Activated CD4-positive, alpha-beta T cell treated with anti-CD3 and anti-CD28 coated beads, Interleukin-2, amount 10 ng/mL, durations not matched to agents 24 days and 14 days (primary cell): ENCODE measurements around the gene KRTAP5-4. TPM values are rescaled to one million over a fixed set of nuclear protein-coding genes. Genes with fewer than 3 reads are reported as not detected.

ENCODE experiments used
- DNase-seq: peaks from one replicate; pipeline ENCODE4 v3.0.0; 2022
- H3K27ac Mint-ChIP-seq: one replicate; pipeline ENCODE4 v1.8.0; 2022; ENCODE audit warnings: mild to moderate bottlenecking, mixed read lengths
- H3K27me3 Mint-ChIP-seq: one replicate; pipeline ENCODE4 v1.8.0; 2022; ENCODE audit warnings: mixed read lengths
- H3K36me3 Mint-ChIP-seq: one replicate; pipeline ENCODE4 v1.8.0; 2022; ENCODE audit warnings: low read depth, mild to moderate bottlenecking, mixed read lengths
- H3K4me1 Mint-ChIP-seq: one replicate; pipeline ENCODE4 v1.8.0; 2021; ENCODE audit warnings: mixed read lengths
- H3K4me3 Mint-ChIP-seq: one replicate; pipeline ENCODE4 v1.8.0; 2022; ENCODE audit warnings: mild to moderate bottlenecking, moderate library complexity, mixed read lengths
- H3K9me3 Mint-ChIP-seq: one replicate; pipeline ENCODE4 v1.8.0; 2021; ENCODE audit warnings: mixed read lengths
- intact Hi-C: fragments of 100-400 bp; cut with micrococcal nuclease; formaldehyde crosslinking; loops from one replicate; pipeline ENCODE4 v1.15.1; 2023
- total RNA-seq: library from RNA; stranded (reverse); gene quantifications from 2 replicates; pipeline ENCODE4 v1.2.3, GENCODE V29; 2022

Gene KRTAP5-4
- total RNA-seq, 1 donor from 2014 or later, result not detected

DNA sequence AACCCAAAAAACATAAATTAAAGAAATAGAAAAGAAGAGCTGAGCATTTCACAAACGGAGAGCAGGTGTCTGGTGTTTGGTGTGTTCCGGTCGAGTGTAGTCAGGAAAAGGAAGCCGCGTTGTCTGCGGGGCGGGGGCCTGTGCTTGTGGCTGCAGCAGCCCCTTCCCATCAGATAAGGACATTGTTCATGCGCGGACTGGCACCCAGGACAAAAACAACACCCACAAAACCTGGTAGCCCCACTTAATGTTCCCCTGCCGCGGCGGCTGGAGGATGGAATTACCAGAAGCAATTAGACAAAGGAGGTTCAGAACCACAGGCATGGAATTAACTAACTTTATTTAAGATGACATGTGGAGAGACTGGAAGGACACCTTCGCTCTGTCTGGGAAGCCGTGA, 37.6 kb upstream of the KRTAP5-4 start:
- H3K27ac Mint-ChIP-seq, result no peak overlapping the region
- H3K9me3 Mint-ChIP-seq, result no peaks in the 10 kb centered on the region
- DNase-seq, result no peak
- peaks cover 23% of the 10 kb centered on the region for H3K27me3 Mint-ChIP-seq
- H3K4me1 Mint-ChIP-seq, result no peaks in the 10 kb centered on the region
- H3K4me3 Mint-ChIP-seq, result no peak overlapping the region
- no peaks in the 10 kb centered on the region for H3K36me3 Mint-ChIP-seq
- intact Hi-C loops, result no loop called here

DNA sequence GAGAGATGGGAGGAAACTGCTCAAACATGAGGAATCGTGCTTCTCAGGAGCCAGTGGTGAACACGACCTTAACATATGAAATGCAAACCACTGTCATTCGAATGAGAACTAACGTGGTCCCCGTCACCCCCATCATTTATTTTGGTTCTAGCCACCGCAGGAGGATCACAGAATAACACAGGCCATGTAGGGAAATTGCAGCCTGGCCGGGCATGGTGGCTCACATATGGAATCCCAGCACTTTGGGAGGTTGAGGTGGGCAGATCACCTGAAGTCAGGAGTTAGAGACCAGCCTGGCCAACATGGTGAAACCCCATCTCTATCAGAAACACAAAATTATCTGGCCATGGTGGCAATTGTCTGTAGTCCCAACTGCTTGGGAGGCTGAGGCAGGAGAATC, 34.7 kb upstream of the KRTAP5-4 start:
- no peaks in the 10 kb centered on the region for H3K4me1 Mint-ChIP-seq
- intact Hi-C loops, result no loop called here
- DNase-seq, result no peak
- no peak overlapping the region for H3K27ac Mint-ChIP-seq
- no peaks in the 10 kb centered on the region for H3K9me3 Mint-ChIP-seq
- no peak overlapping the region for H3K4me3 Mint-ChIP-seq
- no peaks in the 10 kb centered on the region for H3K36me3 Mint-ChIP-seq
- peaks cover 25% of the 10 kb centered on the region for H3K27me3 Mint-ChIP-seq

DNA sequence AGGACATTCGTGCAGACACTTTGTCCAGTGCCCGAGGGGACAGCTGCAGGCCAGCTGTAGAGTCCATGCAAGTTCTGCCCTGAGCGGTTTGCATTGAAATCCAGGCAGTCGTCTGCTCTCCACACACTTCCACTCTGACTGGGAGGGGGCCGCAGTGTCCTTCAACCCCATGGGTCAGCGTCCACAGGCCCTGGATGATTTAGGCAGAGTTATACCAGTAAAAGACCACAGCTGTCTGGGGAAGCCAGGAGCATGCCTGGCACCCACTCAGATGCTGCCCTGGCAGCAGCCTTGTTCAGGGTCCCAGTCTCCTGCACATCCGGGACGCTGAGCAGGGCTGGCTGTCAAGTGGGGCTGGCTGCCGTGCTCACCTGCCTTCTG, 34.1 kb upstream of the KRTAP5-4 start:
- H3K36me3 Mint-ChIP-seq, result no peaks in the 10 kb centered on the region
- H3K27me3 Mint-ChIP-seq, result peaks cover 23% of the 10 kb centered on the region
- H3K9me3 Mint-ChIP-seq, result no peaks in the 10 kb centered on the region
- no peaks in the 10 kb centered on the region for H3K4me1 Mint-ChIP-seq
- intact Hi-C loops, result no loop called here
- DNase-seq, result no peak
- no peak overlapping the region for H3K27ac Mint-ChIP-seq
- no peak overlapping the region for H3K4me3 Mint-ChIP-seq

DNA sequence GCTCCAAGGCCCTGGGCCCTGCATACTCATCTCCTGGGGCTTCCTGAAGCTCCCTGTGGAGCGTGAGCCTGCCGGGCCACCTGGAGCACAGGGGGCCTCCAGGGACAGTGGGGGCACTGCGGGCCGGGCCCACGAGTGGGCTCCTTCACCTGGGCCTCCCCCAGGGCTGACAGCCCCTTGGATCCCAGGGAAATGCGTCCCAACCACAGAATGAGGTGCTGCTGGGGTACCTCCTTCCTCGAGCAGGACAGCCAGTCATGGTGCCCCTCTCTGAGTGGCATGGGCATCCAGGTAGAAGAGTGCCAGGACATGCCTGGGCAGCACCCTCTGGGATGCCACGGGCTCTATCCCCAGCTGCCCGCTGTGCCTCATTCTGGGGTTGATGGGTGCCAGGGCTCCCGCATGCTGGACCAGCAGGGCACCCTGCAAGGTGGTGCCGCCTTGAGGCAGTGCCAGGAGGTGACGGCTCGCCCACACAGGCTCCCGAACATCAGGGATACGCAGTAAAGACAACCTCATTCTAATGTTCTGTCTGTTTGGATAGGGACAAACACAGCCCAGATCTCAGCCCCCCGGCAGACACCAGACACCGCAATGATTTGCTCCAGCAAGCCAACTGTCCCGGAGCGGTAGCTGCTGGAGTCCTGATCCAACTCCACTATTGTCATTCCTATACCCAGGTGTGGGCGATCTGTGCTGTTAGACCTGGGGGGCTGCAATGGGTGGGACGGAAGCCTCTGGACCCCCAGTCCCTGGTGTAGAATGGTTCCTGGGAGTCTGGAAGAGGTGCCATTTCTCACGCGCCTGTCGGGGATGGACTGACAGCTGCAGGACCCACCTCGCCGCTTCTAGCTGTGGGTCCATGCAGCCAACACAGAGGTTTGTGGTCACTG, 33.5 kb upstream of the KRTAP5-4 start:
- Mint-ChIP-seq H3K4me1 (no peaks in the 10 kb centered on the region), H3K27me3 (peaks cover 22% of the 10 kb centered on the region), H3K9me3 (no peaks in the 10 kb centered on the region), H3K4me3 (no peak overlapping the region), H3K27ac (no peak overlapping the region), H3K36me3 (no peaks in the 10 kb centered on the region)
- intact Hi-C loops, result no loop called here
- DNase-seq, result no peak

DNA sequence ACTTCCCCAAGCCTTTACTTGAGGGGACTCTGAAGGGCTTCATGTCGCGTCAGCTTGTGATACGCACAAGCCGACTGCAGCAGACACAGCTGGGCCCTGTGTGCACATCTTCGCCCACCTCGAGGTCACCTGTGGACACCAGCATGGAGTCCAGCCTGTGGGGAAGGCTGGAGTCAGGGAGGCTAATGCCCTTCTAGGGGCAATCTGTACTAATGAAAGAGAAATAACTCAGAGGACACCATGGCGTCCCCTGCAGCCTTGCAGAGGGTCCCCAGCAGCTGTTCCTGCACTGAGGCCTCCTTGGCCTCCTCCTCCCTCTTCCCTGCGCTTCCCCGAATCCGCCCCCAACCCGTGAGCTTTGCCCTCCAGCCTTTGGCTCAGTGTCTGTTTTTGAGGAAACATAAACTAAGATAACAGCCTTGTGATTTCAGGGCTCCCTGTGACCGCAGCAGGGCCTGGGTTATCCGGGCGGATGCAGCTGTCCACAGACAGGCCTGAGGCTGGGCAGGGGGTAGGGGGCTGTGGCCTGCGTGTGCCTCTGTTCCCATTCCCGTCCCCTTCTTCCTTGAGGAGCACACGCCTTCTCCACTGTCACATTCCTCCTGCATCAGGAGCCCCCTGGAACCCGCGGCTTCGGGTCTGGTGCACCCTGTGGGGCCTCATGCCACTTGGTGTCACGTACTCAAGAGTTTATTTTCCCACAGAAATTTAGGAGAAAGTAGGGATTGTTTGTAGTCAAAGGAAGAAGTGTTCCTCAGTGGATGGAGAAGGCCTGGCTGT, 32.6 kb upstream of the KRTAP5-4 start:
- H3K27me3 Mint-ChIP-seq, result peaks cover 14% of the 10 kb centered on the region
- no peak for DNase-seq
- no peaks in the 10 kb centered on the region for H3K36me3 Mint-ChIP-seq
- no peaks in the 10 kb centered on the region for H3K4me1 Mint-ChIP-seq
- H3K4me3 Mint-ChIP-seq, result no peak overlapping the region
- no peaks in the 10 kb centered on the region for H3K9me3 Mint-ChIP-seq
- H3K27ac Mint-ChIP-seq, result no peak overlapping the region
- intact Hi-C loops, result loop anchor here (5.0 kb wide), 1 partner anchor 38 kb away; no protein-coding TSS in a partner anchor

DNA sequence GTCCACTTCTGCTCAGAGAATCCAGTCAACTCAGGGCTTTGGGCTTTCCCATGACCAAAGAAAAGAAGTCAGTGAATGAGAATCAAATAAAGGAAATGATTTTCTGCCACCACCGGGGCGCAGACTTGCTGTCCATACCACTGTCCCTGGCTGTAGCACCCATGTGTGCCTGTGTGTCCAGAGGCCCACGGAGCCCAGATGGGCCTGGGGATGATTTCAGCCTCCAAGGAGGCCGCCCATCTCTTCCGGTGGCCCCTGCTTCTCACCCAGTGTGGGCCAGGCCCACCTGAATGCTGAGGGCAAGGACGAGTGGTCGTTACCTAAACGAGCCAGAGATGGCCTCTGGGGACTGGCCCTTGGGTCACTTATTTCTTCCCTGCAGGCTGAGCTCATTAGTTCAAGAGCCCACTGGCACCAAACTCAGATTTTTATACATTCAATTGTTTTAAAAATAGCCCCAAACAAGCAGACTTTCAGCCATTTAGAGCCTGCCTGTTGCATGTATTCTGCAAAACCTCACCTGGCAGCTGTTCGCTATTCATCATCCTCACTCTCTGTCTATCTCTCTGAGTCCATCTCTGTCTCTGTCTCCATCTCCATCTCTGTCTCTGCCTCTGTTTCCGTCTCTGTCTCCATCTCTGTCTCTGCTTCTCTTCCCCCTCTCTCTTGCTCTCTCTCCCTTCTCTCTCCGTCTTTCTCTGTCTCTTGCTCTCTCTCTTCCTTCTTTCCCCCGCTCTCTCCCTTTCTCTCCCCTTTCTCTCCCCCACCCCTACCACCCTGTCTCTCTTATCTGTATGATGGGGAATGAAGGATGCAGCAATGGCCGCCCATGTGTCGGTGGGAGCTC, 31.8 kb upstream of the KRTAP5-4 start:
- H3K27me3 Mint-ChIP-seq, result peaks cover 10% of the 10 kb centered on the region
- no peak overlapping the region for H3K4me3 Mint-ChIP-seq
- H3K36me3 Mint-ChIP-seq, result no peaks in the 10 kb centered on the region
- intact Hi-C loops, result loop anchor here (5.0 kb wide), 1 partner anchor 39 kb away; no protein-coding TSS in a partner anchor
- H3K9me3 Mint-ChIP-seq, result no peaks in the 10 kb centered on the region
- no peak overlapping the region for H3K27ac Mint-ChIP-seq
- DNase-seq, result no peak
- no peaks in the 10 kb centered on the region for H3K4me1 Mint-ChIP-seq

DNA sequence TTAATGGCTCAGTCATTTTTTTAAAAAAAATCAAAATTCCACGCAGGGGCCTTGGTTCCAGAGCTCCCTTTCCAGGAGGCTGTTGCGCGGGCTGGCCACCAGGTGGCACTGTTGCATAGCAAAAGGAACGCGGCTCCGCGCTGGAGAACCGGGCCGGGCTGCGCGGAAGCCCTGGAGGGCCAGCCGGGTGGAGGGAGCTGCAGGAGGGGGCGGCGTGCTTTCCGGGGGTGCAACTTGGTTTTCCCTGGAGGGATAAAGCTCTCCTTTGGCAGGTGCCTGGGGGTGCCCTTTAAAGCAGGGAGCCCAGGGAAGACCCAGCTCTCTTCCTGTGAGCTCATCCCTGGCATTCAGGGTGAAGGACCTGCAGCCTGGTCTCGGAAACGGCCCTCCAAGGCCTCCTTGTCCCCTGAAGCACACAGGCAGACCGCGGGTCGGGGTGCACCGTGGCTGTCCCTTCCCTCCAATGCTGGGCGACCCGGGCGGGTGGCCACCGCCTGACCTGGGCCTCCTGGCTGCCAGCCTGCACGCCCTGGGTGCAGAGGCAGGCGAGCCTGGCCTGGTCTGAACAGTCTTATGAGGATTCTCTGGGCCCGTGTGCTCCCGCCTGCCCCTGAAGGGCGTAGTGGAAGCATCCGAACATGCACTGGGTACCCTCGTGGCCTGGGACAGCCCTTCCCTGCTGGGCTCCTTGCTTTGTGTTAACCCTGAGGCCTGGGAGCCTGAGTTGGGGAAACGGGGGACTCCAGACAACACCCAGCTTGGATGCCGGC, 31.0 kb upstream of the KRTAP5-4 start:
- intact Hi-C loops, result loop anchor here (1.0 to 5.0 kb wide), 2 partner anchors 39 to 179 kb away; no protein-coding TSS in a partner anchor
- Mint-ChIP-seq H3K9me3 (no peaks in the 10 kb centered on the region), H3K4me1 (no peaks in the 10 kb centered on the region), H3K27ac (no peak overlapping the region), H3K4me3 (no peak overlapping the region), H3K36me3 (no peaks in the 10 kb centered on the region), H3K27me3 (peaks cover 10% of the 10 kb centered on the region)
- peak; percentile 93 for DNase-seq

DNA sequence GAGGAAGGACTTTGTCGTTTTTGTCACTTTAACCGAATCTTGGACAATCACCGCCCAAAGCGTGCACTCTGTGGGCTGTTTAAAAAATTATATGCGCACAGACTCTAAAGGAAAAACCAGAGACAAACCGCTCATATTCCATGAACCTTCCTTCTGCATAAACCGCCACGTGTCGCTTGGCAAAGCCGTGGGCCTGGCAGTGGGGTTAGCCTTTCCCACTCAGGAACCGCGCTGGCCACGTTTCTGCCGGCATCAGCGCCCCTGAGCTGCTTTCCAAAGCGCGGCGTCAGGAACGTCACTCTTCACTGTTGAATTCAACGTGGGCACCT, 30.5 kb upstream of the KRTAP5-4 start:
- H3K36me3 Mint-ChIP-seq, result no peaks in the 10 kb centered on the region
- no peak for DNase-seq
- H3K27me3 Mint-ChIP-seq, result peaks cover 10% of the 10 kb centered on the region
- no peak overlapping the region for H3K27ac Mint-ChIP-seq
- H3K9me3 Mint-ChIP-seq, result no peaks in the 10 kb centered on the region
- no peaks in the 10 kb centered on the region for H3K4me1 Mint-ChIP-seq
- intact Hi-C loops, result loop anchor here (1.0 to 5.0 kb wide), 2 partner anchors 40 to 180 kb away; no protein-coding TSS in a partner anchor
- H3K4me3 Mint-ChIP-seq, result no peak overlapping the region

DNA sequence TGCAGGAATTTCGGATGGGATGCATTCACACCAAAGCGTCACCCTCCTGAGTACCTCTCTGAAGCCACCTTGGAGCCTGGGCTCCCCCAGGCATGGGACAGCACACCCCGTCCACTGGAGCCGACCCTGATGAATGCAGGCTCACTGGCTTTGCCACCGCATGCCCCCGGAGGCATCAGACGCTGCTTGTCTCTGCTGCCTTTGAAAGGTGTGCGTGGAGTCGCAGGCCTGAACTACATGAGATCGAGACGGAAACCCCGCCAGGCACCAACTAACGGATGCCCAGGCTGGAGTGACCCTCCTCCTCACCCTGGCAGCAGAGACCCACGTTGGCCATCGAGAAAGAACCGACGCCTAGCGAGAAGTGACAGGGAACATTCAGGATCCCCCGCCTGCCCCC, 30.1 kb upstream of the KRTAP5-4 start:
- intact Hi-C loops, result loop anchor here (1.0 to 5.0 kb wide), 2 partner anchors 40 to 180 kb away; no protein-coding TSS in a partner anchor
- Mint-ChIP-seq H3K27ac (no peak overlapping the region), H3K4me3 (no peak overlapping the region), H3K27me3 (peaks cover 10% of the 10 kb centered on the region), H3K36me3 (no peaks in the 10 kb centered on the region), H3K4me1 (no peaks in the 10 kb centered on the region), H3K9me3 (no peaks in the 10 kb centered on the region)
- DNase-seq, result no peak

DNA sequence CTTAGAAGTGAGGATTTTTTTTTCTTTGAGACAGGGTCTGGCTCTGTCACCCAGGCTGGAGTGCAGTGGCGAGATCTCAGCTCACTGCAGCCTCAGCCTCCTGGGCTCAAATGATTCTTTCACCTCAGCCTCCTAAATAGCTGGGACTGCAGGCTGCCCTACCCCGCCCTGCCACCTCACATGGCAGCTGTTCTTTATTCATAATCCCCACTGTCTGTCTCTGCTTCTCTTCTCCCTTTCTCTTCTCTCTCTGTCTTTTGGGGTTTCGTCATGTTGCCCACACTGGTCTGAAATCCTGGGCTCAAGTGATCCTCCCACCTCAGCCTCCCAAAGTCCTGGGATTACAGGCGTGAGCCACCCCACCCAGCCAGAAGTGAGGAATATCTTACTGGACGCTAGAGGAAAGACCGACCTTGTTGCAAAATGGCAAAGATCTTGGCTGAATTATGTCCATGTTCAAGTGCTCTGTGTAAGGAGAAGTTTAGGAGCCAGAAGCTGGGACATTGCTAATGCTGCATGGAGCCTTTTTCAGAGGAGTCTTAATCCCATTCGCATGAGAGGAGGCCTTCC, 29.6 kb upstream of the KRTAP5-4 start:
- no peak overlapping the region for H3K4me3 Mint-ChIP-seq
- no peaks in the 10 kb centered on the region for H3K4me1 Mint-ChIP-seq
- no peaks in the 10 kb centered on the region for H3K36me3 Mint-ChIP-seq
- H3K9me3 Mint-ChIP-seq, result no peaks in the 10 kb centered on the region
- DNase-seq, result no peak
- no peak overlapping the region for H3K27ac Mint-ChIP-seq
- intact Hi-C loops, result loop anchor here (1.0 to 5.0 kb wide), 2 partner anchors 41 to 501 kb away; no protein-coding TSS in a partner anchor
- peaks cover 10% of the 10 kb centered on the region for H3K27me3 Mint-ChIP-seq

DNA sequence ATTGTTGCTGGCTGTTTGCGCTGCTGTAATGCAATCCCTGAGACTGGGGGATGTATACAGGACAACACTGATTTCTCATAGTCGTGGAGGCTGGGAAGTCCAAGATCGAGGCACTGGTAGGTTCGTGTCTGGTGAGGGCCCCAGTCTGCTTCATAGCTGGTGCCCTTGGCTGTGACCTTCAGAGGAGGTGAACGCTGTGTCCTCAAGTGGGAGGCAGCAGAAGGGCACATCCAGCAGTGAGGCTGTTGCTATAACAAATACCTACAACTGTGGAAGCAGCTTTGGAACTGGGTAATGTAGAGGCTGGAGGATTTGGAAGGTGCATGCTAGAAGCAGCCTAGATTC, 29.0 kb upstream of the KRTAP5-4 start:
- Mint-ChIP-seq H3K4me1 (no peaks in the 10 kb centered on the region), H3K9me3 (no peaks in the 10 kb centered on the region), H3K4me3 (no peak overlapping the region), H3K27ac (no peak overlapping the region), H3K27me3 (peaks cover 10% of the 10 kb centered on the region), H3K36me3 (no peaks in the 10 kb centered on the region)
- intact Hi-C loops, result loop anchor here (1.0 to 5.0 kb wide), 2 partner anchors 41 to 501 kb away; no protein-coding TSS in a partner anchor
- DNase-seq, result no peak

DNA sequence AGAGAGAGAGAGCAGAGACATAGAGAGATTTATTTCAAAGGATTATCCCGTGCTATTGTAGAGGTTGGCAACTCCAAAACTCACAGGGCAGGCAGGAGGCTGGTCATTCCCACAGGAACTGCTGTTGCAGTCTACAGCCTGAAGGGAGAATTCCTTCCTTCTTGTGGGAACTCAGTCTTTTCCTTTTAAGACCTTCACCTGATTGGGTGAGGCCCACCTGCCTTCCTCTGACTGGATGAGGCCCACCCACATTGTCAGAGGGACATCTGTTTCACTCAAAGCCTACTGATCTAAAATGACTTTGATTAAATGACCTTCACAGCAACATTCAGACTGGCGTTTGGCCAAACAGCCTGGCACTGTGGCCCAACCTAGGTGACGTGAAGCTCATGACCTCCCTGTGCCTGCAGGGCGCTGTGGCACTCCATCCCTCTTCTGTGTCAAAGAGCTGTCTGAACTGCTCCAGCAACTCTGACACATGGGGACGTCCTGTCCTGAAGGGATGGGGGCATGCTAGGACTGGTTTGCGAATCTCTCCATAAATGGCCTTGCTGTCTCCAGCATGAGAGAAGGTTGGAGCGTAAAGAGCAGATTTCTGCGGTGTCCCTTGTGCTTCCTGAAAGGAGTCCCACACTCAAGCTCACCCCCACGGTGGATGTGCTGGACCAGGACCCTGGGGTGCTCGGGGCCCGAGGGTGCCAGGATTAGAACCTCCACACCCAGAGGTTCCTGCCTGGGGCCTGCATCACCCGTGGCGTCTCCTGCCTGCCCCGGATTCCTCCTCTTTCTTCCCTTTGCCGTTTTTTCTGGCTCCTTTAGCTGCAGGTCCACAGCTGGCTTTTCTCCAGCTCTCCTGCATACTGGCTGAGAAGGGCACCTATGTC, 28.3 kb upstream of the KRTAP5-4 start:
- intact Hi-C loops, result loop anchor here (5.0 kb wide), 1 partner anchor 42 kb away; no protein-coding TSS in a partner anchor
- DNase-seq, result no peak
- Mint-ChIP-seq H3K9me3 (no peaks in the 10 kb centered on the region), H3K36me3 (no peaks in the 10 kb centered on the region), H3K27me3 (peaks cover 10% of the 10 kb centered on the region), H3K4me1 (no peaks in the 10 kb centered on the region), H3K27ac (no peak overlapping the region), H3K4me3 (no peak overlapping the region)
